Activated CD4-positive, alpha-beta T cell treated with anti-CD3 and anti-CD28 coated beads, Interleukin-2, amount 10 ng/mL, durations not matched to agents 7 days and 5 days (primary cell): Measurements from ENCODE around the gene TMEM135. TPM values are rescaled to one million over a fixed set of nuclear protein-coding genes. Genes with fewer than 3 reads are reported as not detected.
A peak's percentile ranks its signal among the peaks of the same experiment; 100 is the strongest.

Experiments used
- CTCF ChIA-PET: fragments of 350-600 bp; sonication (Branson Sonifier 250); formaldehyde crosslinking; loops from one replicate; lab custom pipeline; 2021; ENCODE audit warnings: antibody characterized with exemption; lab: Charles Lee
- POLR2A ChIA-PET: fragments of 350-600 bp; sonication (Branson Sonifier 250); formaldehyde crosslinking; loops from one replicate; lab custom pipeline; 2021; ENCODE audit warnings: antibody characterized with exemption; lab: Charles Lee
- DNase-seq: peaks from one replicate; pipeline ENCODE4 v3.0.0-alpha.2; 2020
- H3K27ac Mint-ChIP-seq: one replicate; pipeline ENCODE4 v1.8.0; 2021; ENCODE audit warnings: mild to moderate bottlenecking, moderate library complexity, mixed read lengths
- H3K27me3 Mint-ChIP-seq: one replicate; pipeline ENCODE4 v1.8.0; 2021; ENCODE audit warnings: mixed read lengths
- H3K36me3 Mint-ChIP-seq: one replicate; pipeline ENCODE4 v1.8.0; 2021; ENCODE audit warnings: low read depth, mixed read lengths
- H3K4me1 Mint-ChIP-seq: one replicate; pipeline ENCODE4 v1.8.0; 2021; ENCODE audit warnings: mixed read lengths
- H3K4me3 Mint-ChIP-seq: one replicate; pipeline ENCODE4 v1.8.0; 2021; ENCODE audit warnings: mild to moderate bottlenecking, moderate library complexity, mixed read lengths
- H3K9me3 Mint-ChIP-seq: one replicate; pipeline ENCODE4 v1.8.0; 2021; ENCODE audit warnings: mixed read lengths
- total RNA-seq, 2 experiments: library from RNA; stranded (reverse); gene quantifications; one replicate each; pipeline ENCODE4 v1.2.3, GENCODE V29; 2021

Gene TMEM135
- total RNA-seq, 2 experiments from 2014 or later, result 32.9 to 33.1 TPM

GRCh38 chr11:87059596-87060390 lies 22.1 kb downstream of the TMEM135 start:
- CTCF ChIA-PET, result interaction anchor here (0.6 to 0.7 kb wide), 2 partner anchors 610 to 1121 kb away, joined by 3 read pairs; no protein-coding TSS in a partner anchor
- H3K36me3 Mint-ChIP-seq, result peaks cover 2% of the 10 kb centered on the region
- POLR2A ChIA-PET, result no interaction called here
- no peaks in the 10 kb centered on the region for H3K4me1 Mint-ChIP-seq
- no peak overlapping the region for H3K4me3 Mint-ChIP-seq
- no peaks in the 10 kb centered on the region for H3K9me3 Mint-ChIP-seq
- no peak for DNase-seq
- no peak overlapping the region for H3K27ac Mint-ChIP-seq
- no peaks in the 10 kb centered on the region for H3K27me3 Mint-ChIP-seq

GRCh38 chr11:87061766-87062165 lies 24.0 kb downstream of the TMEM135 start:
- no peaks in the 10 kb centered on the region for H3K27me3 Mint-ChIP-seq
- H3K9me3 Mint-ChIP-seq, result no peaks in the 10 kb centered on the region
- no peaks in the 10 kb centered on the region for H3K4me1 Mint-ChIP-seq
- no peak overlapping the region for H3K27ac Mint-ChIP-seq
- H3K36me3 Mint-ChIP-seq, result peaks cover 2% of the 10 kb centered on the region
- POLR2A ChIA-PET, result no interaction called here
- CTCF ChIA-PET, result no interaction called here
- no peak overlapping the region for H3K4me3 Mint-ChIP-seq
- no peak for DNase-seq

- H3K36me3 Mint-ChIP-seq, result peaks cover 2% of the 10 kb centered on the region
- no peak for DNase-seq
- no peaks in the 10 kb centered on the region for H3K27me3 Mint-ChIP-seq
- CTCF ChIA-PET, result interaction anchor here (1.7 kb wide), 1 partner anchor 34 kb away, joined by 4 read pairs; no protein-coding TSS in a partner anchor
- no peak overlapping the region for H3K4me3 Mint-ChIP-seq
- H3K9me3 Mint-ChIP-seq, result no peaks in the 10 kb centered on the region
- POLR2A ChIA-PET, result no interaction called here
- H3K4me1 Mint-ChIP-seq, result no peaks in the 10 kb centered on the region
- no peak overlapping the region for H3K27ac Mint-ChIP-seq
Measured at GRCh38 chr11:87063982-87064381, 26.2 kb downstream of the TMEM135 start.

GRCh38 chr11:87072787-87073186 lies 35.1 kb downstream of the TMEM135 start:
- DNase-seq, result no peak
- Mint-ChIP-seq H3K4me3 (no peak overlapping the region), H3K27ac (no peak overlapping the region), H3K9me3 (no peaks in the 10 kb centered on the region), H3K27me3 (no peaks in the 10 kb centered on the region), H3K4me1 (no peaks in the 10 kb centered on the region), H3K36me3 (peaks cover 27% of the 10 kb centered on the region)
- CTCF ChIA-PET, result interaction anchor here (0.6 kb wide), 1 partner anchor 9 kb away, joined by 3 read pairs; no protein-coding TSS in a partner anchor
- POLR2A ChIA-PET, result no interaction called here

- peaks cover 37% of the 10 kb centered on the region for H3K36me3 Mint-ChIP-seq
- H3K4me1 Mint-ChIP-seq, result peaks cover 7% of the 10 kb centered on the region
- DNase-seq, result no peak
- POLR2A ChIA-PET, result no interaction called here
- H3K27ac Mint-ChIP-seq, result no peak overlapping the region
- CTCF ChIA-PET, result no interaction called here
- H3K27me3 Mint-ChIP-seq, result no peaks in the 10 kb centered on the region
- peaks cover 2% of the 10 kb centered on the region for H3K9me3 Mint-ChIP-seq
- no peak overlapping the region for H3K4me3 Mint-ChIP-seq
Measured at GRCh38 chr11:87076260-87076783, 38.6 kb downstream of the TMEM135 start.

GRCh38 chr11:87076874-87077429 lies 39.2 kb downstream of the TMEM135 start:
- ChIA-PET CTCF (no interaction called here), POLR2A (no interaction called here)
- H3K27me3 Mint-ChIP-seq, result no peaks in the 10 kb centered on the region
- H3K4me3 Mint-ChIP-seq, result no peak overlapping the region
- DNase-seq, result no peak
- H3K4me1 Mint-ChIP-seq, result peaks cover 14% of the 10 kb centered on the region
- no peak overlapping the region for H3K27ac Mint-ChIP-seq
- peaks cover 2% of the 10 kb centered on the region for H3K9me3 Mint-ChIP-seq
- H3K36me3 Mint-ChIP-seq, result peaks cover 37% of the 10 kb centered on the region

GRCh38 chr11:87081358-87081757 lies 43.6 kb downstream of the TMEM135 start:
- H3K4me3 Mint-ChIP-seq, result peak overlapping the region; percentile 75
- DNase-seq, result no peak
- H3K9me3 Mint-ChIP-seq, result peaks cover 10% of the 10 kb centered on the region
- ChIA-PET POLR2A (interaction anchor here (1.1 kb wide), 1 partner anchor 44 kb away, joined by 4 read pairs; the partner anchor contains the start of gene TMEM135), CTCF (interaction anchor here (1.2 kb wide), 1 partner anchor 16 kb away, joined by 3 read pairs; no protein-coding TSS in a partner anchor)
- H3K27ac Mint-ChIP-seq, result peak overlapping the region; percentile 89
- peaks cover 44% of the 10 kb centered on the region for H3K36me3 Mint-ChIP-seq
- no peaks in the 10 kb centered on the region for H3K27me3 Mint-ChIP-seq
- peaks cover 28% of the 10 kb centered on the region for H3K4me1 Mint-ChIP-seq

GRCh38 chr11:87082590-87082989 lies 44.9 kb downstream of the TMEM135 start:
- Mint-ChIP-seq H3K27ac (peak overlapping the region; percentile 71), H3K4me1 (peaks cover 28% of the 10 kb centered on the region), H3K36me3 (peaks cover 46% of the 10 kb centered on the region), H3K27me3 (no peaks in the 10 kb centered on the region), H3K9me3 (peaks cover 14% of the 10 kb centered on the region), H3K4me3 (no peak overlapping the region)
- no peak for DNase-seq
- POLR2A ChIA-PET, result no interaction called here
- CTCF ChIA-PET, result interaction anchor here (1.0 kb wide), 1 partner anchor 9 kb away, joined by 3 read pairs; no protein-coding TSS in a partner anchor

- ChIA-PET CTCF (no interaction called here), POLR2A (no interaction called here)
- peaks cover 48% of the 10 kb centered on the region for H3K36me3 Mint-ChIP-seq
- no peak overlapping the region for H3K4me3 Mint-ChIP-seq
- H3K9me3 Mint-ChIP-seq, result peaks cover 14% of the 10 kb centered on the region
- DNase-seq, result no peak
- H3K4me1 Mint-ChIP-seq, result peaks cover 28% of the 10 kb centered on the region
- no peaks in the 10 kb centered on the region for H3K27me3 Mint-ChIP-seq
- peak overlapping the region; percentile 32 for H3K27ac Mint-ChIP-seq
Measured at GRCh38 chr11:87083029-87083428, 45.3 kb downstream of the TMEM135 start.

- Mint-ChIP-seq H3K27me3 (no peaks in the 10 kb centered on the region), H3K9me3 (peaks cover 10% of the 10 kb centered on the region), H3K4me1 (no peaks in the 10 kb centered on the region), H3K36me3 (peaks cover 41% of the 10 kb centered on the region), H3K4me3 (no peak overlapping the region), H3K27ac (no peak overlapping the region)
- ChIA-PET POLR2A (no interaction called here), CTCF (no interaction called here)
- no peak for DNase-seq
Measured at GRCh38 chr11:87092159-87092558, 54.4 kb downstream of the TMEM135 start.

GRCh38 chr11:87092567-87092966 lies 54.8 kb downstream of the TMEM135 start:
- CTCF ChIA-PET, result no interaction called here
- no peaks in the 10 kb centered on the region for H3K27me3 Mint-ChIP-seq
- peaks cover 10% of the 10 kb centered on the region for H3K9me3 Mint-ChIP-seq
- POLR2A ChIA-PET, result no interaction called here
- H3K36me3 Mint-ChIP-seq, result peaks cover 41% of the 10 kb centered on the region
- H3K4me1 Mint-ChIP-seq, result peaks cover 3% of the 10 kb centered on the region
- H3K27ac Mint-ChIP-seq, result no peak overlapping the region
- H3K4me3 Mint-ChIP-seq, result no peak overlapping the region
- no peak for DNase-seq

- DNase-seq, result peak; percentile 51
- POLR2A ChIA-PET, result no interaction called here
- Mint-ChIP-seq H3K27me3 (no peaks in the 10 kb centered on the region), H3K27ac (no peak overlapping the region), H3K36me3 (peaks cover 27% of the 10 kb centered on the region), H3K4me1 (peaks cover 8% of the 10 kb centered on the region), H3K9me3 (peaks cover 4% of the 10 kb centered on the region), H3K4me3 (no peak overlapping the region)
- CTCF ChIA-PET, result interaction anchor here (0.7 to 1.6 kb wide), 5 partner anchors 9 to 102 kb away, joined by 3 to 4 read pairs (median 3); partner anchors contain the start of gene TMEM135
Measured at GRCh38 chr11:87097582-87097981, 59.8 kb downstream of the TMEM135 start.
